ENCODE data around the gene ADARB1.

The ADARB1 gene

GRCh38 chr21:45177039-45177438 lies 102.7 kb downstream of the ADARB1 start:
- DNase-seq: no peak

- DNase-seq: no peak
Measured at GRCh38 chr21:45178070-45178608, 103.8 kb downstream of the ADARB1 start.

GRCh38 chr21:45178971-45179370 lies 104.6 kb downstream of the ADARB1 start:
- no peak for DNase-seq

GRCh38 chr21:45179568-45180245 lies 105.3 kb downstream of the ADARB1 start:
- DNase-seq: no peak

GRCh38 chr21:45180246-45180599 lies 105.8 kb downstream of the ADARB1 start:
- no peak for DNase-seq

GRCh38 chr21:45182958-45183357 lies 108.6 kb downstream of the ADARB1 start:
- DNase-seq: no peak

GRCh38 chr21:45183852-45184251 lies 109.5 kb downstream of the ADARB1 start:
- no peak for DNase-seq

- no peak for DNase-seq
Measured at GRCh38 chr21:45184869-45185268, 110.5 kb downstream of the ADARB1 start.

GRCh38 chr21:45186709-45187108 lies 112.3 kb downstream of the ADARB1 start:
- DNase-seq: no peak

- peak; percentile 19 for DNase-seq
Measured at GRCh38 chr21:45187646-45188045, 113.3 kb downstream of the ADARB1 start.

- no peak for DNase-seq
Measured at GRCh38 chr21:45190013-45190412, 115.6 kb downstream of the ADARB1 start.

- DNase-seq: no peak
Measured at GRCh38 chr21:45192332-45192731, 118.0 kb downstream of the ADARB1 start.

GRCh38 chr21:45196620-45197019 lies 122.2 kb downstream of the ADARB1 start:
- no peak for DNase-seq

GRCh38 chr21:45199201-45199600 lies 124.8 kb downstream of the ADARB1 start:
- DNase-seq: no peak

GRCh38 chr21:45200031-45200430 lies 125.7 kb downstream of the ADARB1 start:
- DNase-seq: no peak

GRCh38 chr21:45200581-45201296 lies 126.4 kb downstream of the ADARB1 start:
- no peak for DNase-seq

- no peak for DNase-seq
Measured at GRCh38 chr21:45202344-45202743, 128.0 kb downstream of the ADARB1 start.

GRCh38 chr21:45202889-45203288 lies 128.5 kb downstream of the ADARB1 start:
- DNase-seq: no peak

- DNase-seq: no peak
Measured at GRCh38 chr21:45203983-45204382, 129.6 kb downstream of the ADARB1 start.

- DNase-seq: no peak
Measured at GRCh38 chr21:45204395-45204794, 130.0 kb downstream of the ADARB1 start.

GRCh38 chr21:45207839-45208626 lies 133.7 kb downstream of the ADARB1 start:
- no peak for DNase-seq

- DNase-seq: no peak
Measured at GRCh38 chr21:45208627-45208951, 134.2 kb downstream of the ADARB1 start.

- no peak for DNase-seq
Measured at GRCh38 chr21:45209046-45209445, 134.7 kb downstream of the ADARB1 start.
